ENCODE data around the gene IRF4.

IRF4 gene

GRCh38 chr6:383856-384255, 7.7 kb upstream of the IRF4 start:
- no peak overlapping the region for H3K4me3 ChIP-seq (ENCODE audit: low read depth, low read length)
- TF ChIP-seq MYC (IDR thresholded peaks at IDR 0.05; ENCODE audit: low read depth, low read length): no peak
- TF ChIP-seq MAX (IDR thresholded peaks at IDR 0.05; ENCODE audit: low read depth, low read length): no peak
- no peak for TF ChIP-seq CTCF (IDR thresholded peaks at IDR 0.05; ENCODE audit: low read depth, low read length)
- TF ChIP-seq POLR2A (IDR thresholded peaks at IDR 0.05; ENCODE audit: extremely low read depth, insufficient read length): no peak

DNA sequence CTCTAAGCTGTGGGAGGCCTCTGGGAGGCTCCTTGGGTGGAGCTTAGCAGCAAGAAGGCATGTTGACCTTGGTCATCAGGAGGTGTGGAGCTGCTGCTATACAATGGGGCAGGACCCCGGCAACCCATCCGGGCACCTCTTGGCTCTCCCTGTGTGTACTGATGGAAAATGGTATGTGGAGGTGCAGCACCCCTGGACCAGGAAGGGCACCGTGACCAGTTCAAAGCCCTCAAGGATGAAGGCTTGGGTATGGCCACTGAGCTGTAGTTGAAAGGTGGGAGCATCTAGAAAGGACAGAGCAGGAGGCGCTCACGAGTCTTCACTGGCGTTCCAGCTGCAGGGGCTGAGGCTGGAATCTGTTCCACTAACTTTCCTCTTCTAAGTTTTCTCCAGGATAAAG, 6.7 kb upstream of the IRF4 start:
- no peak for DNase-seq (ENCODE audit: low read depth)
- H3K4me3 ChIP-seq (ENCODE audit: low read depth, low read length): no peak overlapping the region
- TF ChIP-seq CTCF (IDR thresholded peaks at IDR 0.05; ENCODE audit: low read depth, low read length) (no peak), MYC (IDR thresholded peaks at IDR 0.05; ENCODE audit: low read depth, low read length) (no peak), POLR2A (IDR thresholded peaks at IDR 0.05; ENCODE audit: extremely low read depth, insufficient read length) (no peak), MAX (IDR thresholded peaks at IDR 0.05; ENCODE audit: low read depth, low read length) (no peak)

More at GRCh38 chr6:383856-384255, 7.7 kb upstream of the IRF4 start:
- DNase-seq (ENCODE audit: low read depth): no peak

DNA sequence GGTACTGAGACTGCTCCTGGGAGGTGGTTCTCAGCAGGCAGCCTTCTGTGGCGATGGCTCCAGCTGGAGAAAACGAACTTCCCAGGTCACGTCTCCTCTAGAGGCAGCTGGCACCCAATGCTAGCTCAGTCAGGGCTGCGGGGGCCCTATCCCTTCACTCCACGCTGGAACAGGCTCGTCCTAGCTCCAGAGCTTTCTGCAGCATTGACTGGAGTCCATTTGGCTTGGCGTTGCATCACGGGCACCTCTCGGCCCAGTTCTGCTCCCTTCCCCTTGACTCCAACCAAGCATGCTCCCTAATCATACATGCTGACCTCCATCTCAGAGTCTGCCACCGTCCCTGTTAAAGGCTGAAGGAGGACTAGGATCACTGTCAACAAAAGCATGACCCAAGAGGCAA, 5.9 kb upstream of the IRF4 start:
- no peak for TF ChIP-seq MYC (IDR thresholded peaks at IDR 0.05; ENCODE audit: low read depth, low read length)
- TF ChIP-seq CTCF (IDR thresholded peaks at IDR 0.05; ENCODE audit: low read depth, low read length): no peak
- no peak for TF ChIP-seq MAX (IDR thresholded peaks at IDR 0.05; ENCODE audit: low read depth, low read length)
- no peak for TF ChIP-seq POLR2A (IDR thresholded peaks at IDR 0.05; ENCODE audit: extremely low read depth, insufficient read length)
- no peak for DNase-seq (ENCODE audit: low read depth)
- no peak overlapping the region for H3K4me3 ChIP-seq (ENCODE audit: low read depth, low read length)

GRCh38 chr6:386688-387266, 4.8 kb upstream of the IRF4 start:
- H3K4me3 ChIP-seq (ENCODE audit: low read depth, low read length): no peak overlapping the region
- DNase-seq (ENCODE audit: low read depth): no peak
- TF ChIP-seq MAX (IDR thresholded peaks at IDR 0.05; ENCODE audit: low read depth, low read length): no peak
- no peak for TF ChIP-seq CTCF (IDR thresholded peaks at IDR 0.05; ENCODE audit: low read depth, low read length)
- no peak for TF ChIP-seq POLR2A (IDR thresholded peaks at IDR 0.05; ENCODE audit: extremely low read depth, insufficient read length)
- TF ChIP-seq MYC (IDR thresholded peaks at IDR 0.05; ENCODE audit: low read depth, low read length): no peak

DNA sequence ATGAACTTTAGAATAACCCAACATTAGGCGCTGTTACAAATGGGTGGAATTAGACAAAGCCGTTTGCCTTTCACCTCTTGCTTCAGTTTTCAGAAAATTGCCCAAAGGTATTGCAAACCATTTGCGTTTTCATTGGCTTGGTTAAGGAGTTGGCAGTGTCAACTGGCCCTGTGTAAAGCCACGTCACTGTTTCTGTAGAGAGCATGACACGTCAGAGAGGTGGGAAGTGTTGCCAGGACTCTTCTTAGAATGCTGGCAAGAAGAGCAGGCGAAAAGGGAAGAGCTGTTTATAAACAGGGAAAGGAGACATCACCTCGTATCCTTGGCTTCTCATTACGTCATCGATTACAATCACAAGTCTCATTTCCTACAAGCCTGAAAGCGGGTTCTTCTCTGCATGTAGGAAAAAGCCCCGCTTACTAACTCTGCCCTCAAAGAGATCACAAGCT, 4.2 kb upstream of the IRF4 start:
- H3K4me3 ChIP-seq (ENCODE audit: low read depth, low read length): no peak overlapping the region
- TF ChIP-seq MAX (IDR thresholded peaks at IDR 0.05; ENCODE audit: low read depth, low read length) (no peak), POLR2A (IDR thresholded peaks at IDR 0.05; ENCODE audit: extremely low read depth, insufficient read length) (no peak), MYC (IDR thresholded peaks at IDR 0.05; ENCODE audit: low read depth, low read length) (no peak), CTCF (IDR thresholded peaks at IDR 0.05; ENCODE audit: low read depth, low read length) (no peak)
- peak; percentile 31 for DNase-seq (ENCODE audit: low read depth)

Measured in NB4 (cell line).